Measurements from ENCODE around the gene ZNF451.

Gene ZNF451

GRCh38 chr6:57113105-57113504 lies 23.1 kb downstream of the ZNF451 start:
- DNase-seq: no peak
- no peaks in the 10 kb centered on the region for H3K4me1 ChIP-seq (ENCODE audit: control insufficient read depth, insufficient read depth, low read length, poor library complexity, severe bottlenecking)
- H3K27ac ChIP-seq (ENCODE audit: insufficient read depth, low read length, poor library complexity, severe bottlenecking): no peak overlapping the region
- no peaks in the 10 kb centered on the region for H3K9me3 ChIP-seq (ENCODE audit: control insufficient read depth, low read length)
- no peak overlapping the region for H3K4me3 ChIP-seq (ENCODE audit: insufficient read depth, low read depth, low read length, poor library complexity, severe bottlenecking)
- no peaks in the 10 kb centered on the region for H3K27me3 ChIP-seq (replicated peaks; ENCODE audit: control insufficient read depth, insufficient read depth, low read length, poor library complexity, severe bottlenecking)
- H3K36me3 ChIP-seq (ENCODE audit: control insufficient read depth, insufficient read depth, low read length): no peaks in the 10 kb centered on the region

DNA sequence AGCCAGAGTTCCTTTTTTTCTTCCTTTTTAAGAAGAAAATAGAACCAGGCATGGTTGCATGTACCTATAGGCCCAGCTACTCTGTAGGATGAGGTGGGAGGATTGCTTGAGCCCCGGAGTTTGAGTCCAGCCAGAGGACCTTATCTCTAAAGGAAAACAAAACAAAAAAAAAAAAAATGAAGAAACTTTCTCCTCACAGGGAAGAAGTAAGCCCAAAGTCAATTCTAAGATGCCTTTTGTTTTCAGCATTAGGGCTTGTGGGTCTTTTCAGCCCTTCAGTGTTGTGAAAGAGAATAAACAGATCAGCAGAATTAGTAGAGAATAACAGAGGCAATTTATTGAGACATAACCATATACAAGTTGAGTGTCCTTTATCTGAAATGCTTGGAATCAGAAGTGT lies 26.8 kb downstream of the ZNF451 start:
- no peak for DNase-seq
- Histone ChIP-seq H3K36me3 (ENCODE audit: control insufficient read depth, insufficient read depth, low read length) (peaks cover 3% of the 10 kb centered on the region), H3K4me1 (ENCODE audit: control insufficient read depth, insufficient read depth, low read length, poor library complexity, severe bottlenecking) (no peaks in the 10 kb centered on the region), H3K27ac (ENCODE audit: insufficient read depth, low read length, poor library complexity, severe bottlenecking) (no peak overlapping the region), H3K27me3 (replicated peaks; ENCODE audit: control insufficient read depth, insufficient read depth, low read length, poor library complexity, severe bottlenecking) (no peaks in the 10 kb centered on the region), H3K4me3 (ENCODE audit: insufficient read depth, low read depth, low read length, poor library complexity, severe bottlenecking) (no peak overlapping the region), H3K9me3 (ENCODE audit: control insufficient read depth, low read length) (no peaks in the 10 kb centered on the region)

- H3K4me1 ChIP-seq (ENCODE audit: control insufficient read depth, insufficient read depth, low read length, poor library complexity, severe bottlenecking): no peaks in the 10 kb centered on the region
- no peak overlapping the region for H3K4me3 ChIP-seq (ENCODE audit: insufficient read depth, low read depth, low read length, poor library complexity, severe bottlenecking)
- no peaks in the 10 kb centered on the region for H3K9me3 ChIP-seq (ENCODE audit: control insufficient read depth, low read length)
- peaks cover 3% of the 10 kb centered on the region for H3K36me3 ChIP-seq (ENCODE audit: control insufficient read depth, insufficient read depth, low read length)
- no peaks in the 10 kb centered on the region for H3K27me3 ChIP-seq (replicated peaks; ENCODE audit: control insufficient read depth, insufficient read depth, low read length, poor library complexity, severe bottlenecking)
- no peak for DNase-seq
- H3K27ac ChIP-seq (ENCODE audit: insufficient read depth, low read length, poor library complexity, severe bottlenecking): no peak overlapping the region
These were observed 27.8 kb downstream of the ZNF451 start for GRCh38 chr6:57117796-57118195.

DNA sequence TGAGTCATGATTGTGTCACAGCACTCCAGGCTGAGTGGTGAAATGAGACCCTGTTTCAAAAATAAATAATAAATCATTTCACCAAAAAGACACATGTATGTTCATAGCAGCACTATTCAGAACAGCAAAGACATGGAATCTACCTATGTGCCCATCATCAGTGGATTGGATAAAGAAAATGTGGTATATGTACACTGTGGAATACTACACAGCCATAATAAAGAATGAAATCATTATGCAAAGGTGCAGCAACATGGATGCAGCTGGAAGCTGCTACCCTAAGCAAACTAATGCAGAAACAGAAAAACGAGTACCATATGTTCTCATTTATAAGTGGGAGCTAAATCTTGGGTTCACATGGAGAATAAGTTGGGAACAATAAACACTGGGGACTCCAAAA lies 33.1 kb downstream of the ZNF451 start:
- DNase-seq: no peak
- H3K27me3 ChIP-seq (replicated peaks; ENCODE audit: control insufficient read depth, insufficient read depth, low read length, poor library complexity, severe bottlenecking): no peaks in the 10 kb centered on the region
- H3K4me1 ChIP-seq (ENCODE audit: control insufficient read depth, insufficient read depth, low read length, poor library complexity, severe bottlenecking): no peaks in the 10 kb centered on the region
- no peak overlapping the region for H3K27ac ChIP-seq (ENCODE audit: insufficient read depth, low read length, poor library complexity, severe bottlenecking)
- H3K4me3 ChIP-seq (ENCODE audit: insufficient read depth, low read depth, low read length, poor library complexity, severe bottlenecking): no peak overlapping the region
- no peaks in the 10 kb centered on the region for H3K9me3 ChIP-seq (ENCODE audit: control insufficient read depth, low read length)
- H3K36me3 ChIP-seq (ENCODE audit: control insufficient read depth, insufficient read depth, low read length): peaks cover 3% of the 10 kb centered on the region

DNA sequence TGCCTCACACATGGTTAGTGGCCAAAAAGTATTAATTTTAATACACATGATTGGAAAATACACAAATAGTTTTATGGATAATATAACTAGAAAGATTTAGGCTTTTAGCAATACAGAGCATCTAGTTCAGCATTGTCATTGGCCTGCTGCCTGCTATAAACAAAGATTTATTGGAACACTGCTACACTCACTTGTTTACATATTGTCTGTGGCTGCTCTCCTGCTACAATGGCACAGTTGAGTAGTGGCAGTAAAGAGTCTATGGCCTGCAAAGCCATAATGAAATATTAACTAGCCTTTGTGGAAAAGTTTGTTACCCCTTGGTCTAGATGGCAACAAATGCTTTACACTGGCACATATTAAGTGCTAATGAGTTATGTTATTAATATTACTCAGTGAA lies 37.8 kb downstream of the ZNF451 start:
- Histone ChIP-seq H3K4me1 (ENCODE audit: control insufficient read depth, insufficient read depth, low read length, poor library complexity, severe bottlenecking) (no peaks in the 10 kb centered on the region), H3K36me3 (ENCODE audit: control insufficient read depth, insufficient read depth, low read length) (peaks cover 16% of the 10 kb centered on the region), H3K9me3 (ENCODE audit: control insufficient read depth, low read length) (no peaks in the 10 kb centered on the region), H3K4me3 (ENCODE audit: insufficient read depth, low read depth, low read length, poor library complexity, severe bottlenecking) (no peak overlapping the region), H3K27ac (ENCODE audit: insufficient read depth, low read length, poor library complexity, severe bottlenecking) (no peak overlapping the region), H3K27me3 (replicated peaks; ENCODE audit: control insufficient read depth, insufficient read depth, low read length, poor library complexity, severe bottlenecking) (no peaks in the 10 kb centered on the region)
- no peak for DNase-seq

GRCh38 chr6:57130661-57131177 lies 40.7 kb downstream of the ZNF451 start:
- no peak for DNase-seq
- no peaks in the 10 kb centered on the region for H3K4me1 ChIP-seq (ENCODE audit: control insufficient read depth, insufficient read depth, low read length, poor library complexity, severe bottlenecking)
- H3K27ac ChIP-seq (ENCODE audit: insufficient read depth, low read length, poor library complexity, severe bottlenecking): no peak overlapping the region

DNA sequence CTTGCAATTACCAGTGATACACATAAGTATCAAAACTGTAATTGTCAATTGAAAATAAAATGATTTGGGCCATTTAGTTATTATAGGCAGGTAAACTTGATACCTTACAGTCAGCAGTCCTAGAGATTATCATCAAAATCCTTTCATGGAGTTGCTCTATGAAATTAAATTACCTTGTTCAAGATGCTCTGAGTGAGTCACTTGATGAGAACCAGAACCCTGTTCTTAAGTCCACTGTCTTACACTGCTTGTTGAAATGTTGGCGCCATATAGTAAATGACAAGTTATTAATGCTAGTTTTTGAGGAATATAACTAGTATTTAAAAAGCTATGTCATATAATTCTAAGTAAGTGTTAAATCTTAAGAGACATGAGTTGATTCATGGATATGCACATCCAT lies 45.0 kb downstream of the ZNF451 start:
- no peaks in the 10 kb centered on the region for H3K9me3 ChIP-seq (ENCODE audit: control insufficient read depth, low read length)
- H3K36me3 ChIP-seq (ENCODE audit: control insufficient read depth, insufficient read depth, low read length): peaks cover 26% of the 10 kb centered on the region

More at GRCh38 chr6:57130661-57131177, 40.7 kb downstream of the ZNF451 start:
- Histone ChIP-seq H3K4me3 (ENCODE audit: insufficient read depth, low read depth, low read length, poor library complexity, severe bottlenecking) (no peak overlapping the region), H3K36me3 (ENCODE audit: control insufficient read depth, insufficient read depth, low read length) (peaks cover 34% of the 10 kb centered on the region), H3K27me3 (replicated peaks; ENCODE audit: control insufficient read depth, insufficient read depth, low read length, poor library complexity, severe bottlenecking) (no peaks in the 10 kb centered on the region), H3K9me3 (ENCODE audit: control insufficient read depth, low read length) (no peaks in the 10 kb centered on the region)

GRCh38 chr6:57135885-57136284 lies 45.9 kb downstream of the ZNF451 start:
- DNase-seq: no peak
- H3K27ac ChIP-seq (ENCODE audit: insufficient read depth, low read length, poor library complexity, severe bottlenecking): no peak overlapping the region
- no peaks in the 10 kb centered on the region for H3K4me1 ChIP-seq (ENCODE audit: control insufficient read depth, insufficient read depth, low read length, poor library complexity, severe bottlenecking)
- H3K4me3 ChIP-seq (ENCODE audit: insufficient read depth, low read depth, low read length, poor library complexity, severe bottlenecking): no peak overlapping the region
- no peaks in the 10 kb centered on the region for H3K9me3 ChIP-seq (ENCODE audit: control insufficient read depth, low read length)
- no peaks in the 10 kb centered on the region for H3K27me3 ChIP-seq (replicated peaks; ENCODE audit: control insufficient read depth, insufficient read depth, low read length, poor library complexity, severe bottlenecking)
- H3K36me3 ChIP-seq (ENCODE audit: control insufficient read depth, insufficient read depth, low read length): peaks cover 26% of the 10 kb centered on the region

More for the DNA sequence above, 45.0 kb downstream of the ZNF451 start:
- H3K27me3 ChIP-seq (replicated peaks; ENCODE audit: control insufficient read depth, insufficient read depth, low read length, poor library complexity, severe bottlenecking): no peaks in the 10 kb centered on the region
- no peak overlapping the region for H3K27ac ChIP-seq (ENCODE audit: insufficient read depth, low read length, poor library complexity, severe bottlenecking)
- H3K4me1 ChIP-seq (ENCODE audit: control insufficient read depth, insufficient read depth, low read length, poor library complexity, severe bottlenecking): no peaks in the 10 kb centered on the region
- DNase-seq: no peak
- H3K4me3 ChIP-seq (ENCODE audit: insufficient read depth, low read depth, low read length, poor library complexity, severe bottlenecking): no peak overlapping the region

DNA sequence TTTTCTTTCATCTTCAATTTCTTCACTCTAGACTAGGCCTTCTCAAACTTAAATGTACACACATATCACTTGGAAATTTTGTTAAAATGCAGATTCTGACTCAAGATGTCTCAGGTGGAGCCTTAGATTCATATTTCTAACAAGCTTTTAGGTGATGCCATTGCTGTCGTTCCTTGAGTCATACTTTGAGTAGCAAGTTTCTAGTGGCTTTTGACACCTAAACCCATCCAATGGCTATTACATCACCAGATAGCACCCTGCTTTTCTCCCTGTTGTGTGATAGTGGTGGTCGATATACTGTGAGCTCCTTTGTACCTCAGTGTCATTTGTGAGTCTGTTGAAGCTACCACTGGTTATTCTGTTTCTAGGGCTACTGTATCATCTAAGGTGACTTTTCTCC lies 47.4 kb downstream of the ZNF451 start:
- H3K4me3 ChIP-seq (ENCODE audit: insufficient read depth, low read depth, low read length, poor library complexity, severe bottlenecking): no peak overlapping the region
- peaks cover 19% of the 10 kb centered on the region for H3K36me3 ChIP-seq (ENCODE audit: control insufficient read depth, insufficient read depth, low read length)
- H3K27me3 ChIP-seq (replicated peaks; ENCODE audit: control insufficient read depth, insufficient read depth, low read length, poor library complexity, severe bottlenecking): no peaks in the 10 kb centered on the region
- no peak overlapping the region for H3K27ac ChIP-seq (ENCODE audit: insufficient read depth, low read length, poor library complexity, severe bottlenecking)
- no peaks in the 10 kb centered on the region for H3K4me1 ChIP-seq (ENCODE audit: control insufficient read depth, insufficient read depth, low read length, poor library complexity, severe bottlenecking)
- DNase-seq: no peak
- H3K9me3 ChIP-seq (ENCODE audit: control insufficient read depth, low read length): no peaks in the 10 kb centered on the region

DNA sequence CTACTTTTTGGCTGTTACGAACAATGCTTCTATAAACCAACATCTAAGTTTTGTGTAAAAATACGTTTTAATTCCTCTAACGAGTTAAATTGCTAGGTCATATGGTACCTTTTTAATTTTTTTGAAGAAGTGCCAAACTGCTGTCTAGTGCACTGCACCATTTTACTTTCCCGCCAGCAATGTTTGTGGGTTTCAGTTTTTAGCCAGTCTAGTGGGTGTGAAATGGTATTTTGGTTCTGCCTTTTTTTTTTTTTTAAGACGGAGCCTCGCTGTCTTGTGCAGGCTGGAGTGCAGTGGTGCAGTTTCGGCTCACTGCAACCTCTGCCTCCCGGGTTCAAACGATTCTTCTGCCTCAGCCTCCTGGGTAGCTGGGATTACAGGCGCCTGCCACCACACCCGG lies 48.0 kb downstream of the ZNF451 start:
- Histone ChIP-seq H3K27ac (ENCODE audit: insufficient read depth, low read length, poor library complexity, severe bottlenecking) (no peak overlapping the region), H3K36me3 (ENCODE audit: control insufficient read depth, insufficient read depth, low read length) (peaks cover 16% of the 10 kb centered on the region), H3K27me3 (replicated peaks; ENCODE audit: control insufficient read depth, insufficient read depth, low read length, poor library complexity, severe bottlenecking) (no peaks in the 10 kb centered on the region)

More for the DNA sequence above, 48.0 kb downstream of the ZNF451 start:
- DNase-seq: no peak
- Histone ChIP-seq H3K9me3 (ENCODE audit: control insufficient read depth, low read length) (no peaks in the 10 kb centered on the region), H3K4me1 (ENCODE audit: control insufficient read depth, insufficient read depth, low read length, poor library complexity, severe bottlenecking) (no peaks in the 10 kb centered on the region), H3K4me3 (ENCODE audit: insufficient read depth, low read depth, low read length, poor library complexity, severe bottlenecking) (no peak overlapping the region)
